GM23338 (cell line): ENCODE results near the gene ERP29. TPM values are rescaled to one million over a fixed set of nuclear protein-coding genes. Genes with fewer than 3 reads are reported as not detected.

ENCODE experiments used
- ATAC-seq: fragments of 200-7000 bp; cut with Tn5 transposase; 3 replicates; pipeline ENCODE4 v1.9.1; 2020
- DNase-seq: peaks from one replicate; pipeline ENCODE4 v3.0.0-alpha.2; 2015; ENCODE audit warnings: low spot score
- H2AFZ ChIP-seq: fragments of 200-600 bp; sonication (generic); 2 replicates; pipeline ENCODE4 v1.8.0; 2016; ENCODE audit warnings: antibody characterized with exemption, mild to moderate bottlenecking, moderate library complexity
- H3F3A ChIP-seq: fragments of 200-600 bp; sonication (generic); replicated peaks from 2 replicates; pipeline ENCODE4 v1.8.0; 2017; ENCODE audit warnings: antibody characterized with exemption, mixed run types, low read depth
- H3K27ac ChIP-seq: fragments of 200-600 bp; sonication (generic); 2 replicates; pipeline ENCODE4 v1.6.1; 2016; ENCODE audit warnings: low read depth
- H3K27me3 ChIP-seq: fragments of 200-600 bp; sonication (generic); 2 replicates; pipeline ENCODE4 v1.8.0; 2016; ENCODE audit warnings: mild to moderate bottlenecking, mixed run types, moderate library complexity; ENCODE audit not compliant: insufficient read depth
- H3K36me3 ChIP-seq: fragments of 200-600 bp; sonication (generic); 2 replicates; pipeline ENCODE4 v1.8.0; 2016; ENCODE audit warnings: mild to moderate bottlenecking; ENCODE audit not compliant: insufficient read depth
- H3K4me1 ChIP-seq: fragments of 200-600 bp; sonication (generic); 2 replicates; pipeline ENCODE4 v1.8.0; 2016; ENCODE audit warnings: mild to moderate bottlenecking, moderate library complexity; ENCODE audit not compliant: insufficient read depth
- H3K4me2 ChIP-seq: fragments of 200-600 bp; sonication (generic); 2 replicates; pipeline ENCODE4 v1.7.1; 2017; ENCODE audit warnings: mixed run types
- H3K4me3 ChIP-seq: fragments of 200-600 bp; sonication (generic); 2 replicates; pipeline ENCODE4 v1.6.1; 2016; ENCODE audit warnings: mixed run types
- H3K79me2 ChIP-seq: fragments of 200-600 bp; sonication (generic); replicated peaks from 2 replicates; pipeline ENCODE4 v1.8.0; 2017; ENCODE audit warnings: mild to moderate bottlenecking; ENCODE audit not compliant: insufficient read depth
- H3K9me2 ChIP-seq: fragments of 200-600 bp; sonication (generic); 2 replicates; pipeline ENCODE4 v1.8.0; 2017; ENCODE audit not compliant: insufficient read depth
- H4K20me1 ChIP-seq: fragments of 200-600 bp; sonication (generic); replicated peaks from 2 replicates; pipeline ENCODE4 v1.8.0; 2017; ENCODE audit warnings: mild to moderate bottlenecking; ENCODE audit not compliant: insufficient read depth
- H3K27ac Mint-ChIP-seq: 2 replicates; pipeline ENCODE4 v1.8.0; 2020; ENCODE audit warnings: inconsistent platforms, mild to moderate bottlenecking, moderate library complexity, mixed read lengths
- H3K27me3 Mint-ChIP-seq: 3 replicates; pipeline ENCODE4 v1.8.0; 2022; ENCODE audit warnings: low read depth, mild to moderate bottlenecking, moderate library complexity, mixed read lengths, inconsistent platforms; ENCODE audit not compliant: insufficient read depth, poor library complexity
- H3K36me3 Mint-ChIP-seq: 3 replicates; pipeline ENCODE4 v1.8.0; 2021; ENCODE audit warnings: low read depth, mild to moderate bottlenecking, inconsistent platforms, moderate library complexity, mixed read lengths
- H3K4me1 Mint-ChIP-seq: 3 replicates; pipeline ENCODE4 v1.8.0; 2020; ENCODE audit warnings: mild to moderate bottlenecking, inconsistent platforms, mixed read lengths
- H3K4me3 Mint-ChIP-seq: 3 replicates; pipeline ENCODE4 v1.8.0; 2021; ENCODE audit warnings: moderate library complexity, mild to moderate bottlenecking, inconsistent platforms, mixed read lengths
- H3K9me3 Mint-ChIP-seq: 3 replicates; pipeline ENCODE4 v1.8.0; 2020; ENCODE audit warnings: moderate library complexity, mild to moderate bottlenecking, inconsistent platforms, mixed read lengths
- CREB1 ChIP-seq: fragments of 250-450 bp; sonication (Bioruptor Pico); IDR thresholded peaks from 2 replicates; pipeline ENCODE4 v1.5.0; 2020; ENCODE audit warnings: low read depth, mild to moderate bottlenecking, moderate library complexity
- ETS1 ChIP-seq: IDR thresholded peaks from 2 replicates; pipeline ENCODE4 v1.6.1; 2016; ENCODE audit warnings: antibody characterized with exemption
- EZH2 ChIP-seq: fragments of 200-600 bp; sonication (generic); IDR thresholded peaks from one replicate; pipeline ENCODE4 v1.8.0; 2017; ENCODE audit warnings: antibody characterized with exemption, mild to moderate bottlenecking, low read depth; ENCODE audit not compliant: unreplicated experiment
- EZH2phosphoT487 ChIP-seq: fragments of 200-600 bp; sonication (generic); IDR thresholded peaks from one replicate; pipeline ENCODE4 v1.8.1; 2018; ENCODE audit warnings: antibody characterized with exemption; ENCODE audit not compliant: unreplicated experiment
- JUNB ChIP-seq: IDR thresholded peaks from one replicate; pipeline ENCODE4 v1.6.1; 2016; ENCODE audit warnings: antibody characterized with exemption; ENCODE audit not compliant: unreplicated experiment
- NANOG ChIP-seq: IDR thresholded peaks from 2 replicates; pipeline ENCODE4 v1.6.1; 2016; ENCODE audit warnings: antibody characterized with exemption, borderline replicate concordance
- POLR2AphosphoS5 ChIP-seq: IDR thresholded peaks from 2 replicates; pipeline ENCODE4 v1.6.1; 2016; ENCODE audit warnings: antibody characterized with exemption, low read depth
- REST ChIP-seq: IDR thresholded peaks from one replicate; pipeline ENCODE4 v1.6.1; 2018; ENCODE audit warnings: antibody characterized with exemption; ENCODE audit not compliant: unreplicated experiment
- STAT1 ChIP-seq: IDR thresholded peaks from one replicate; pipeline ENCODE4 v1.6.1; 2016; ENCODE audit warnings: antibody characterized with exemption; ENCODE audit not compliant: unreplicated experiment
- ZNF114 ChIP-seq: fragments of 250-450 bp; sonication (Bioruptor Pico); IDR thresholded peaks from 2 replicates; pipeline ENCODE4 v1.5.0; 2020; ENCODE audit warnings: mild to moderate bottlenecking, moderate library complexity
- ZNF331 ChIP-seq: fragments of 250-450 bp; sonication (Bioruptor Pico); IDR thresholded peaks from 2 replicates; pipeline ENCODE4 v1.5.0; 2020; ENCODE audit warnings: low read depth, mild to moderate bottlenecking, moderate library complexity
- ZNF462 ChIP-seq: fragments of 250-450 bp; sonication (Bioruptor Pico); IDR thresholded peaks from 2 replicates; pipeline ENCODE4 v1.5.0; 2020; ENCODE audit warnings: mild to moderate bottlenecking, moderate library complexity
- polyA plus RNA-seq: library from polyadenylated mRNA; unstranded; fragments of >200 nt; fragmentation: Nextera tagmentation; extraction: Ambion mirVana; gene quantifications from 2 replicates; pipeline ENCODE4 v1.2.1, GENCODE V29; 2016
- total RNA-seq: library from RNA; depleted of rRNA; stranded (reverse); fragments of >200 nt; shearing (Covaris generic); gene quantifications from 2 replicates; pipeline ENCODE4 v1.2.3, GENCODE V29; 2014

ERP29 gene
- total and polyA plus RNA-seq, 2 experiments from 2014 or later: 90.7 to 166 TPM

GRCh38 chr12:112001576-112001975 is 11.7 kb upstream of the ERP29 start:
- H3F3A ChIP-seq: 0 out of 2 replicates have a peak, but pooled peaks cover 2% of the 10 kb centered on the region
- H3K9me3 Mint-ChIP-seq: no peaks in the 10 kb centered on the region
- H3K9me2 ChIP-seq: no peaks in the 10 kb centered on the region
- no peaks in the 10 kb centered on the region for H4K20me1 ChIP-seq
- no peak overlapping the region for H3K4me3 Mint-ChIP-seq
- peaks cover 12% of the 10 kb centered on the region for H3K4me1 Mint-ChIP-seq
- no peak overlapping the region for H3K27ac Mint-ChIP-seq
- H3K4me2 ChIP-seq: no peak overlapping the region
- H3K36me3 ChIP-seq: no peaks in the 10 kb centered on the region
- no peak overlapping the region for H2AFZ ChIP-seq
- no peaks in the 10 kb centered on the region for H3K79me2 ChIP-seq
- no peak overlapping the region for H3K27ac ChIP-seq
- peaks cover 7% of the 10 kb centered on the region; the same call in 2 of the 3 replicates for H3K36me3 Mint-ChIP-seq
- DNase-seq (no peak), ATAC-seq (no peak)
- peaks cover 2% of the 10 kb centered on the region for H3K27me3 Mint-ChIP-seq
- no peaks in the 10 kb centered on the region; the same call in 1 of the 2 replicates for H3K4me1 ChIP-seq
- no peak overlapping the region for H3K4me3 ChIP-seq
- no peaks in the 10 kb centered on the region for H3K27me3 ChIP-seq
- TF ChIP-seq CREB1 (CRISPR knock-in tag) (no peak), EZH2phosphoT487 (no peak), ZNF462 (no peak), STAT1 (no peak), REST (no peak), ETS1 (no peak), ZNF114 (CRISPR knock-in tag) (no peak), EZH2 (no peak), NANOG (no peak), POLR2AphosphoS5 (no peak), ZNF331 (CRISPR knock-in tag) (no peak), JUNB (no peak)
